ENCODE results near the gene NR5A1.

DNA sequence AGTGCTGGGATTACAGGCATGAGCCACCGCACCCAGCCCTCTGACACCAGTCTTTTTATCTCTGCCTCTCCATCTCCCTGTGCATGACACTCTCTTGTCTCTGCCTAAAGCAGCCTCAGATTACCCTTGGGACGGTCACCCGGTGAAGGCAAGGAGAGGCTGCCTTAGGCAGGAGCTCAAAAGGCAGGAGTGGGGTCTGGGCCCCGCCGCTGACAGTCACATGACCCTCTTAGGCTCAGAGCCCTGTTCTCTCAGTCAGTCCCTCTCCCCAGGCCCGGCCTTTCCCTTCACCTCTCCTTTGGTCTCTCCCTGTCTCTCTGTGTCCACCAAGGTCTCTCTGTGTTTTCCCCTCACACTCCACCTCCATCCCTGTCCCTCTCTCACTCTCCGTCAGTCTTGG lies 34.4 kb downstream of the NR5A1 start:
- TF ChIP-seq, protein P1, sequence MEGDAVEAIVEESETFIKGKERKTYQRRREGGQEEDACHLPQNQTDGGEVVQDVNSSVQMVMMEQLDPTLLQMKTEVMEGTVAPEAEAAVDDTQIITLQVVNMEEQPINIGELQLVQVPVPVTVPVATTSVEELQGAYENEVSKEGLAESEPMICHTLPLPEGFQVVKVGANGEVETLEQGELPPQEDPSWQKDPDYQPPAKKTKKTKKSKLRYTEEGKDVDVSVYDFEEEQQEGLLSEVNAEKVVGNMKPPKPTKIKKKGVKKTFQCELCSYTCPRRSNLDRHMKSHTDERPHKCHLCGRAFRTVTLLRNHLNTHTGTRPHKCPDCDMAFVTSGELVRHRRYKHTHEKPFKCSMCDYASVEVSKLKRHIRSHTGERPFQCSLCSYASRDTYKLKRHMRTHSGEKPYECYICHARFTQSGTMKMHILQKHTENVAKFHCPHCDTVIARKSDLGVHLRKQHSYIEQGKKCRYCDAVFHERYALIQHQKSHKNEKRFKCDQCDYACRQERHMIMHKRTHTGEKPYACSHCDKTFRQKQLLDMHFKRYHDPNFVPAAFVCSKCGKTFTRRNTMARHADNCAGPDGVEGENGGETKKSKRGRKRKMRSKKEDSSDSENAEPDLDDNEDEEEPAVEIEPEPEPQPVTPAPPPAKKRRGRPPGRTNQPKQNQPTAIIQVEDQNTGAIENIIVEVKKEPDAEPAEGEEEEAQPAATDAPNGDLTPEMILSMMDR (IDR thresholded peaks at IDR 0.05), result no peak
- no peak for TF ChIP-seq POLR2A (IDR thresholded peaks at IDR 0.05)

Measured in uterus (tissue), 2 donors.